HCT116 (cell line): ENCODE data around the gene ZNF80. TPM values are rescaled to one million over a fixed set of nuclear protein-coding genes. Genes with fewer than 3 reads are reported as not detected.

ENCODE experiments used
- ATAC-seq: fragments of 200-7000 bp; cut with Tn5 transposase; 2 replicates; pipeline ENCODE4 v1.9.1; 2020; ENCODE audit warnings: mild to moderate bottlenecking, moderate library complexity
- BruUV-seq: library from RNA; stranded (reverse); fragments of 400-500 nt; replicated peaks from 2 replicates; lab custom pipeline; 2021; lab: Mats Ljungman, UMichigan
- CTCF ChIA-PET: fragments of 300-600 bp; sonication (Branson Sonifier 250); formaldehyde crosslinking; loops from one replicate; lab custom pipeline; 2021; ENCODE audit warnings: antibody characterized with exemption; lab: Charles Lee
- POLR2A ChIA-PET: fragments of 300-600, 350-600 bp; sonication (Branson Sonifier 250); formaldehyde crosslinking; loops from one replicate; lab custom pipeline; 2021; ENCODE audit warnings: antibody characterized with exemption; lab: Charles Lee
- RAD21 ChIA-PET, 2 experiments: fragments of 300-600 bp; sonication (Branson Sonifier 250); formaldehyde crosslinking; loops; one replicate each; lab custom pipeline; 2023; ENCODE audit warnings: low total read pairs in 2 of 2; ENCODE audit not compliant: uncharacterized antibody in 2 of 2, unreplicated experiment in 2 of 2, low non-redundant PET in 1 of 2; lab: Charles Lee
- DNase-seq: peaks from one replicate; pipeline ENCODE4 v3.0.0-alpha.2; 2010; ENCODE audit warnings: low read depth, low spot score
- H2AFZ ChIP-seq: fragments of 200-600 bp; shearing (Covaris generic), sonication (generic); 2 replicates; pipeline ENCODE4 v1.6.1; 2017; ENCODE audit warnings: low read depth, mixed run types, mixed read lengths, antibody characterized with exemption, low read length; ENCODE audit not compliant: poor library complexity, severe bottlenecking
- H3K27ac ChIP-seq: 2 replicates; pipeline ENCODE4 v1.5.1; 2012; ENCODE audit warnings: low read depth, low read length
- H3K27me3 ChIP-seq: fragments of 200-600 bp; sonication (generic); 2 replicates; pipeline ENCODE4 v1.6.1; 2016; ENCODE audit warnings: mixed run types, low read length, mixed read lengths; ENCODE audit not compliant: insufficient read depth
- H3K36me3 ChIP-seq, 2 experiments: fragments of 200-500 bp in 1 of 2; fragments of 200-600 bp in 1 of 2; sonication (Bioruptor generic) in 1 of 2; sonication (generic) in 1 of 2; 2 replicates each; pipeline versions ENCODE4 v1.5.1 to v1.6.1; 2014 to 2016; ENCODE audit warnings: low read length in 2 of 2, inconsistent platforms in 1 of 2, mixed read lengths in 1 of 2, mixed run types in 1 of 2; ENCODE audit not compliant: insufficient read depth in 2 of 2, control insufficient read depth in 1 of 2
- H3K4me1 ChIP-seq, 2 experiments: fragments of 200-600 bp in 1 of 2; sonication (generic) in 1 of 2; 2 replicates each; pipeline versions ENCODE4 v1.5.1 to v1.6.1; 2012 to 2017; ENCODE audit warnings: low read length in 2 of 2, inconsistent platforms in 1 of 2, mild to moderate bottlenecking in 1 of 2, mixed read lengths in 1 of 2, mixed run types in 1 of 2, moderate library complexity in 1 of 2; ENCODE audit not compliant: insufficient read depth in 2 of 2, control insufficient read depth in 1 of 2
- H3K4me2 ChIP-seq: fragments of 200-600 bp; sonication (generic); 2 replicates; pipeline ENCODE4 v1.6.1; 2017; ENCODE audit warnings: mixed run types, low read length, mixed read lengths
- H3K4me3 ChIP-seq, 2 experiments: fragments of 200-600 bp in 1 of 2; sonication (generic) in 1 of 2; replicated peaks in 1 of 2; 2 replicates each; pipeline ENCODE4 v1.5.1; 2011 to 2016; ENCODE audit warnings: low read length in 2 of 2, control low read depth in 1 of 2, low read depth in 1 of 2, mild to moderate bottlenecking in 1 of 2, mixed read lengths in 1 of 2, mixed run types in 1 of 2
- H3K79me2 ChIP-seq: fragments of 200-600 bp; sonication (generic); 2 replicates; pipeline ENCODE4 v1.6.1; 2017; ENCODE audit warnings: mild to moderate bottlenecking, mixed run types, low read length, moderate library complexity, mixed read lengths; ENCODE audit not compliant: insufficient read depth
- H3K9ac ChIP-seq: fragments of 200-600 bp; sonication (generic); 2 replicates; pipeline ENCODE4 v1.6.1; 2016; ENCODE audit warnings: low read length, mixed read lengths
- H3K9me2 ChIP-seq: fragments of 200-600 bp; sonication (generic), shearing (Covaris generic); 2 replicates; pipeline ENCODE4 v1.6.1; 2017; ENCODE audit warnings: mixed run types, mild to moderate bottlenecking, moderate library complexity; ENCODE audit not compliant: insufficient read depth
- H3K9me3 ChIP-seq, 2 experiments: fragments of 200-500 bp in 1 of 2; fragments of 200-600 bp in 1 of 2; sonication (Bioruptor generic) in 1 of 2; sonication (generic) in 1 of 2; 2 replicates each; pipeline ENCODE4 v1.6.1; 2014 to 2017; ENCODE audit warnings: low read length in 2 of 2, mixed read lengths in 2 of 2, inconsistent platforms in 1 of 2, low read depth in 1 of 2, mild to moderate bottlenecking in 1 of 2, mixed run types in 1 of 2, moderate library complexity in 1 of 2; ENCODE audit not compliant: control insufficient read depth in 1 of 2, insufficient read depth in 1 of 2
- H4K20me1 ChIP-seq: fragments of 200-600 bp; sonication (generic), shearing (Covaris generic); 2 replicates; pipeline ENCODE4 v1.6.1; 2017; ENCODE audit warnings: mixed run types, mild to moderate bottlenecking, moderate library complexity; ENCODE audit not compliant: insufficient read depth
- ATF3 ChIP-seq: IDR thresholded peaks from 2 replicates; pipeline ENCODE4 v1.6.1; 2012
- CBX3 ChIP-seq: IDR thresholded peaks from 2 replicates; pipeline ENCODE4 v1.6.1; 2012; ENCODE audit warnings: low read depth
- CEBPB ChIP-seq: IDR thresholded peaks from 2 replicates; pipeline ENCODE4 v1.6.1; 2012; ENCODE audit warnings: low read depth
- CTCF ChIP-seq, 3 experiments: fragments of 200-600 bp in 1 of 3; sonication (generic) in 1 of 3; IDR thresholded peaks in 2 of 3; conservative IDR thresholded peaks in 1 of 3; 2 replicates each; pipeline ENCODE4 v1.5.1; 2012 to 2017; ENCODE audit warnings: low read depth in 2 of 3, low read length in 2 of 3, antibody characterized with exemption in 1 of 3, borderline replicate concordance in 1 of 3, control low read depth in 1 of 3, mild to moderate bottlenecking in 1 of 3, mixed read lengths in 1 of 3, mixed run types in 1 of 3, moderate library complexity in 1 of 3; ENCODE audit not compliant: insufficient read depth in 1 of 3
- EGR1 ChIP-seq: IDR thresholded peaks from 2 replicates; pipeline ENCODE4 v1.6.1; 2012; ENCODE audit warnings: low read depth
- ELF1 ChIP-seq: IDR thresholded peaks from 2 replicates; pipeline ENCODE4 v1.6.1; 2012; ENCODE audit warnings: low read depth, borderline replicate concordance
- EZH2 ChIP-seq: fragments of 200-600 bp; sonication (generic); IDR thresholded peaks from 2 replicates; pipeline ENCODE4 v1.6.1; 2017; ENCODE audit warnings: antibody characterized with exemption, mixed run types
- JUND ChIP-seq: IDR thresholded peaks from 2 replicates; pipeline ENCODE4 v1.6.1; 2012
- POLR2A ChIP-seq: IDR thresholded peaks from 2 replicates; pipeline ENCODE4 v1.7.0; 2011; ENCODE audit warnings: borderline replicate concordance; ENCODE audit not compliant: insufficient read depth, insufficient read length; ENCODE audit errors: extremely low read depth
- POLR2AphosphoS5 ChIP-seq: IDR thresholded peaks from 2 replicates; pipeline ENCODE4 v1.6.1; 2011; ENCODE audit warnings: mild to moderate bottlenecking, low read depth, low read length, moderate library complexity
- RAD21 ChIP-seq: IDR thresholded peaks from 2 replicates; pipeline ENCODE4 v1.6.1; 2012; ENCODE audit warnings: low read depth, mild to moderate bottlenecking
- SP1 ChIP-seq: IDR thresholded peaks from 2 replicates; pipeline ENCODE4 v1.6.1; 2012; ENCODE audit warnings: low read depth
- TCF7L2 ChIP-seq: IDR thresholded peaks from 2 replicates; pipeline ENCODE4 v1.7.0; 2011; ENCODE audit warnings: borderline replicate concordance, inconsistent platforms; ENCODE audit not compliant: insufficient read depth, insufficient read length; ENCODE audit errors: extremely low read depth
- YY1 ChIP-seq: IDR thresholded peaks from 2 replicates; pipeline ENCODE4 v1.6.1; 2011; ENCODE audit warnings: low read length, low read depth, moderate library complexity, mild to moderate bottlenecking; ENCODE audit not compliant: insufficient replicate concordance; ENCODE audit errors: extremely low read depth
- ZFX ChIP-seq: fragments of 450-650 bp; IDR thresholded peaks from 2 replicates; pipeline ENCODE4 v1.6.1; 2017
- ZNF274 ChIP-seq: fragments of 200-500 bp; sonication (Bioruptor generic); IDR thresholded peaks from 2 replicates; pipeline ENCODE4 v1.6.1; 2014; ENCODE audit warnings: mild to moderate bottlenecking, low read depth, low read length, inconsistent platforms
- intact Hi-C: fragments of 100-400 bp; cut with micrococcal nuclease; formaldehyde crosslinking; loops from 2 replicates; pipeline ENCODE4 v1.10.0; 2022
- total RNA-seq: library from RNA; stranded (reverse); gene quantifications from one replicate; pipeline ENCODE4 v1.2.1, GENCODE V29; 2021; ENCODE audit not compliant: unreplicated experiment

The ZNF80 gene
- total RNA-seq, 1 experiment from 2014 or later, result 0.12 TPM

- BruUV-seq, result no TSS peak
- Histone ChIP-seq H3K27ac (no peak overlapping the region), H3K4me2 (no peak overlapping the region), H3K9me2 (no peaks in the 10 kb centered on the region; the same call in 1 of the 2 replicates), H3K4me3 (no peak overlapping the region), H3K9ac (no peak overlapping the region), H3K79me2 (no peaks in the 10 kb centered on the region), H3K4me1 (no peaks in the 10 kb centered on the region), H3K27me3 (peaks cover 15% of the 10 kb centered on the region; the same call in 1 of the 2 replicates), H2AFZ (no peak overlapping the region), H3K9me3 (no peaks in the 10 kb centered on the region), H4K20me1 (no peaks in the 10 kb centered on the region), H3K36me3 (no peaks in the 10 kb centered on the region)
- ChIA-PET POLR2A (no interaction called here), CTCF (no interaction called here), RAD21 (no interaction called here)
- intact Hi-C loops, result no loop called here
- ATAC-seq (no peak), DNase-seq (no peak)
- no peak for TF ChIP-seq CBX3
- TF ChIP-seq EGR1, result no peak
- TF ChIP-seq ATF3, result no peak
- no peak for TF ChIP-seq POLR2AphosphoS5
- no peak for TF ChIP-seq EZH2
- TF ChIP-seq CEBPB, result no peak
- TF ChIP-seq JUND, result no peak
- no peak for TF ChIP-seq SP1
- TF ChIP-seq RAD21, result no peak
- TF ChIP-seq CTCF (IDR thresholded peaks at IDR 0.05 in 2 of 3, conservative IDR thresholded peaks at IDR 0.05 in 1 of 3; ENCODE audit: borderline replicate concordance in 1 of 3, insufficient read depth in 1 of 3, low read depth in 2 of 3, low read length in 2 of 3), result no peak
- no peak for TF ChIP-seq ZNF274
- TF ChIP-seq ZFX, result no peak
- TF ChIP-seq ELF1, result no peak
- no peak for TF ChIP-seq TCF7L2
- no peak for TF ChIP-seq YY1
- TF ChIP-seq POLR2A, result no peak
These were observed 23.5 kb downstream of the ZNF80 start for GRCh38 chr3:114213627-114214541.
